Fibroblast of lung (primary cell): ENCODE measurements around the gene TAS2R39. TPM values are rescaled to one million over a fixed set of nuclear protein-coding genes. Genes with fewer than 3 reads are reported as not detected.

Source experiments
- polyA plus RNA-seq, 2 donors: library from polyadenylated mRNA; depleted of rRNA in 1 of 2; stranded (reverse) in 1 of 2; unstranded in 1 of 2; fragments of >200 nt; gene quantifications; 2 replicates each; pipeline ENCODE4 v1.2.1, GENCODE V29; 2011 to 2012; ENCODE audit warnings: missing spikeins in 1 of 2
- total RNA-seq: library from RNA; depleted of rRNA; stranded (reverse); fragments of >200 nt; gene quantifications from 2 replicates; pipeline ENCODE4 v1.2.1, GENCODE V29; 2014

TAS2R39 gene
- total and polyA plus RNA-seq, 2 donors (not counting 1 experiment from before 2014, with no cell fraction given) = not detected

Other genes with a start within 250 kb of the TAS2R39 start
- not detected in 2 replicates for gene TRPV5, start 249.7 kb upstream of the TAS2R39 start, total RNA-seq
- not detected in 2 replicates for gene TRPV5, start 249.7 kb upstream of the TAS2R39 start, polyA plus RNA-seq
- gene LLCFC1, start 243.9 kb upstream of the TAS2R39 start, total RNA-seq = not detected in 2 replicates
- gene LLCFC1, start 243.9 kb upstream of the TAS2R39 start, polyA plus RNA-seq = not detected in 2 replicates
- gene KEL, start 221.1 kb upstream of the TAS2R39 start, total RNA-seq = under 0.01 TPM in 1 of 2 replicates, not detected in the other
- gene KEL, start 221.1 kb upstream of the TAS2R39 start, polyA plus RNA-seq = 0.05 TPM in 1 of 2 replicates, not detected in the other
- not detected in 2 replicates for gene OR9A2, start 156.3 kb upstream of the TAS2R39 start, total RNA-seq
- gene OR9A2, start 156.3 kb upstream of the TAS2R39 start, polyA plus RNA-seq = not detected in 2 replicates
- gene OR6V1, start 131.1 kb upstream of the TAS2R39 start, total RNA-seq = not detected in 2 replicates
- not detected in 2 replicates for gene OR6V1, start 131.1 kb upstream of the TAS2R39 start, polyA plus RNA-seq
- not detected in 2 replicates for gene PIP, start 51.3 kb upstream of the TAS2R39 start, total RNA-seq
- not detected in 2 replicates for gene PIP, start 51.3 kb upstream of the TAS2R39 start, polyA plus RNA-seq
- gene TAS2R40, start 38.6 kb downstream of the TAS2R39 start, total RNA-seq = not detected in 2 replicates
- not detected in 2 replicates for gene TAS2R40, start 38.6 kb downstream of the TAS2R39 start, polyA plus RNA-seq
- gene GSTK1, start 80.0 kb downstream of the TAS2R39 start, total RNA-seq = 88.6 and 110 TPM in 2 replicates
- gene GSTK1, start 80.0 kb downstream of the TAS2R39 start, polyA plus RNA-seq = 131 and 132 TPM in 2 replicates
- gene TMEM139, start 101.5 kb downstream of the TAS2R39 start, total RNA-seq = under 0.01 TPM in 1 of 2 replicates, not detected in the other
- gene TMEM139, start 101.5 kb downstream of the TAS2R39 start, polyA plus RNA-seq = not detected in 2 replicates
- 8.5 and 9.4 TPM in 2 replicates for gene CASP2, start 104.9 kb downstream of the TAS2R39 start, total RNA-seq
- 22.6 and 33.6 TPM in 2 replicates for gene CASP2, start 104.9 kb downstream of the TAS2R39 start, polyA plus RNA-seq
- gene CLCN1, start 132.7 kb downstream of the TAS2R39 start, total RNA-seq = under 0.01 TPM in 2 replicates
- not detected in 2 replicates for gene CLCN1, start 132.7 kb downstream of the TAS2R39 start, polyA plus RNA-seq
- gene FAM131B, start 179.3 kb downstream of the TAS2R39 start, total RNA-seq = 3.8 and 4.4 TPM in 2 replicates
- 2.0 and 4.8 TPM in 2 replicates for gene FAM131B, start 179.3 kb downstream of the TAS2R39 start, polyA plus RNA-seq
- 16.9 and 33.5 TPM in 2 replicates for gene ZYX, start 197.9 kb downstream of the TAS2R39 start, total RNA-seq
- 85.6 and 131 TPM in 2 replicates for gene ZYX, start 197.9 kb downstream of the TAS2R39 start, polyA plus RNA-seq
- under 0.01 and 0.26 TPM in 2 replicates for gene EPHA1, start 225.4 kb downstream of the TAS2R39 start, total RNA-seq
- 0.05 and 0.09 TPM in 2 replicates for gene EPHA1, start 225.4 kb downstream of the TAS2R39 start, polyA plus RNA-seq